Neural cell (in vitro differentiated cells): ENCODE results near the gene LYVE1. TPM values are rescaled to one million over a fixed set of nuclear protein-coding genes. Genes with fewer than 3 reads are reported as not detected.

Source experiments
- H2AFZ ChIP-seq: fragments of 200-600, 300-800 bp; sonication (generic), shearing (Covaris generic); 2 replicates; pipeline ENCODE4 v1.6.0; 2014; ENCODE audit warnings: low read depth, mild to moderate bottlenecking, antibody characterized with exemption, low read length, moderate library complexity
- H3F3A ChIP-seq: fragments of 200-600 bp; shearing (Covaris generic); 2 replicates; pipeline ENCODE4 v1.6.1; 2016; ENCODE audit warnings: mild to moderate bottlenecking, moderate library complexity, mixed read lengths, antibody characterized with exemption, low read length; ENCODE audit not compliant: insufficient read depth, poor library complexity, severe bottlenecking
- H3K27ac ChIP-seq: fragments of 200-600, 300-800 bp; sonication (generic), shearing (Covaris generic); 2 replicates; pipeline ENCODE4 v1.5.1; 2014; ENCODE audit warnings: mild to moderate bottlenecking, low read length, moderate library complexity
- H3K27me3 ChIP-seq: fragments of 300-800, 200-600 bp; sonication (generic), shearing (Covaris generic); 2 replicates; pipeline ENCODE4 v1.6.0; 2014; ENCODE audit warnings: mild to moderate bottlenecking, low read depth, low read length, moderate library complexity; ENCODE audit not compliant: insufficient read depth
- H3K36me3 ChIP-seq: fragments of 300-800, 200-600 bp; sonication (generic), shearing (Covaris generic); 2 replicates; pipeline ENCODE4 v1.5.1; 2014; ENCODE audit warnings: mild to moderate bottlenecking, antibody characterized with exemption, low read length, moderate library complexity; ENCODE audit not compliant: insufficient read depth
- H3K4me2 ChIP-seq: fragments of 300-800, 200-600 bp; sonication (generic), shearing (Covaris generic); 2 replicates; pipeline ENCODE4 v1.6.0; 2014; ENCODE audit warnings: mild to moderate bottlenecking, low read length
- H3K4me3 ChIP-seq: fragments of 300-800, 200-600 bp; sonication (generic), shearing (Covaris generic); 2 replicates; pipeline ENCODE4 v1.5.1; 2014; ENCODE audit warnings: mild to moderate bottlenecking, low read length, moderate library complexity
- H3K79me2 ChIP-seq: fragments of 200-600 bp; shearing (Covaris generic); replicated peaks from 2 replicates; pipeline ENCODE4 v1.6.0; 2014; ENCODE audit warnings: mild to moderate bottlenecking, low read length, moderate library complexity; ENCODE audit not compliant: insufficient read depth
- H3K9ac ChIP-seq: fragments of 300-800, 200-600 bp; sonication (generic), shearing (Covaris generic); 2 replicates; pipeline ENCODE4 v1.6.1; 2016; ENCODE audit warnings: mild to moderate bottlenecking, low read length, mixed read lengths
- H3K9me2 ChIP-seq: fragments of 200-600 bp; shearing (Covaris generic); 2 replicates; pipeline ENCODE4 v1.6.1; 2016; ENCODE audit warnings: mild to moderate bottlenecking, low read length, mixed read lengths; ENCODE audit not compliant: insufficient read depth
- H3K9me3 ChIP-seq: fragments of 200-600, 300-800 bp; sonication (generic), shearing (Covaris generic); 2 replicates; pipeline ENCODE4 v1.6.1; 2016; ENCODE audit warnings: mild to moderate bottlenecking, mixed run types, low read length, moderate library complexity, mixed read lengths
- H4K20me1 ChIP-seq: fragments of 200-600 bp; shearing (Covaris generic); 2 replicates; pipeline ENCODE4 v1.6.1; 2016; ENCODE audit warnings: mild to moderate bottlenecking, mixed run types; ENCODE audit not compliant: insufficient read depth
- CTCF ChIP-seq: fragments of 450-650 bp; IDR thresholded peaks from 2 replicates; pipeline ENCODE4 v1.5.1; 2014; ENCODE audit warnings: antibody characterized with exemption, mild to moderate bottlenecking, moderate library complexity; ENCODE audit not compliant: poor library complexity, severe bottlenecking
- EP300 ChIP-seq: fragments of 450-650 bp; conservative IDR thresholded peaks from 2 replicates; pipeline ENCODE4 v1.6.1; 2014; ENCODE audit warnings: antibody characterized with exemption, mild to moderate bottlenecking, moderate library complexity; ENCODE audit not compliant: poor library complexity, severe bottlenecking
- EZH2 ChIP-seq: fragments of 200-600, 300-800 bp; shearing (Covaris generic), sonication (generic); IDR thresholded peaks from 2 replicates; pipeline ENCODE4 v1.6.1; 2014; ENCODE audit warnings: antibody characterized with exemption, low read length, borderline replicate concordance, mild to moderate bottlenecking; ENCODE audit not compliant: insufficient read depth, poor library complexity, severe bottlenecking
- MXI1 ChIP-seq: fragments of 450-650 bp; conservative IDR thresholded peaks from 2 replicates; pipeline ENCODE4 v1.6.1; 2014; ENCODE audit warnings: antibody characterized with exemption, mild to moderate bottlenecking; ENCODE audit not compliant: poor library complexity, severe bottlenecking
- POLR2AphosphoS5 ChIP-seq: IDR thresholded peaks from 2 replicates; pipeline ENCODE4 v1.6.1; 2012
- RAD21 ChIP-seq: fragments of 450-650 bp; conservative IDR thresholded peaks from 2 replicates; pipeline ENCODE4 v1.6.1; 2014; ENCODE audit warnings: antibody characterized with exemption, mild to moderate bottlenecking, moderate library complexity
- REST ChIP-seq: IDR thresholded peaks from 2 replicates; pipeline ENCODE4 v1.6.1; 2012; ENCODE audit warnings: borderline replicate concordance
- SMC3 ChIP-seq: fragments of 450-650 bp; conservative IDR thresholded peaks from 2 replicates; pipeline ENCODE4 v1.6.1; 2014; ENCODE audit warnings: antibody characterized with exemption, mild to moderate bottlenecking, moderate library complexity; ENCODE audit not compliant: poor library complexity
- TAF1 ChIP-seq: IDR thresholded peaks from 2 replicates; pipeline ENCODE4 v1.6.1; 2012; ENCODE audit warnings: low read depth
- polyA plus RNA-seq: library from polyadenylated mRNA; depleted of rRNA; stranded (reverse); fragments of >200 nt; gene quantifications from 2 replicates; pipeline ENCODE4 v1.2.3, GENCODE V29; 2014

The LYVE1 gene
- polyA plus RNA-seq, 1 donor from 2014 or later, result not detected

GRCh38 chr11:10544491-10545465 is 23.7 kb downstream of the LYVE1 start:
- Histone ChIP-seq H3F3A (no peaks in the 10 kb centered on the region), H3K36me3 (no peaks in the 10 kb centered on the region), H3K4me2 (no peak overlapping the region), H3K79me2 (peaks cover 2% of the 10 kb centered on the region), H3K9me3 (no peaks in the 10 kb centered on the region), H3K4me3 (no peak overlapping the region), H2AFZ (no peak overlapping the region), H3K27ac (no peak overlapping the region), H3K9ac (no peak overlapping the region), H3K27me3 (no peaks in the 10 kb centered on the region), H3K9me2 (no peaks in the 10 kb centered on the region), H4K20me1 (no peaks in the 10 kb centered on the region)
- TF ChIP-seq SMC3, result no peak
- TF ChIP-seq EP300, result no peak
- no peak for TF ChIP-seq REST
- TF ChIP-seq MXI1, result no peak
- TF ChIP-seq EZH2, result no peak

GRCh38 chr11:10543782-10544181 is 24.7 kb downstream of the LYVE1 start:
- no peak for TF ChIP-seq TAF1
- no peak for TF ChIP-seq EZH2
- TF ChIP-seq POLR2AphosphoS5, result no peak
- TF ChIP-seq EP300, result no peak
- TF ChIP-seq CTCF, result no peak
- no peak for TF ChIP-seq SMC3
- no peak for TF ChIP-seq MXI1
- TF ChIP-seq RAD21, result no peak
- TF ChIP-seq REST, result no peak
- Histone ChIP-seq H4K20me1 (no peaks in the 10 kb centered on the region), H2AFZ (no peak overlapping the region), H3K4me2 (no peak overlapping the region), H3K27ac (no peak overlapping the region), H3K9me2 (no peaks in the 10 kb centered on the region), H3F3A (no peaks in the 10 kb centered on the region), H3K36me3 (no peaks in the 10 kb centered on the region), H3K9me3 (no peaks in the 10 kb centered on the region), H3K79me2 (peaks cover 4% of the 10 kb centered on the region), H3K9ac (no peak overlapping the region), H3K27me3 (no peaks in the 10 kb centered on the region), H3K4me3 (no peak overlapping the region)
